GM11168 (cell line): ENCODE data around the gene CCDC33.

Source experiments
- in situ Hi-C: fragments of 300-500 bp; cut with MboI; formaldehyde crosslinking; loops from one replicate; pipeline ENCODE4 v1.12.0; 2022; ENCODE audit warnings: low sequenced_read_pairs; ENCODE audit not compliant: unreplicated experiment

CCDC33 gene

GRCh38 chr15:74305687-74306086 lies 69.6 kb downstream of the CCDC33 start:
- in situ Hi-C loops: loop anchor here (5.0 kb wide), 1 partner anchor 168 kb away; no protein-coding TSS in a partner anchor

- in situ Hi-C loops: loop anchor here (5.0 kb wide), 1 partner anchor 169 kb away; no protein-coding TSS in a partner anchor
Observed at GRCh38 chr15:74306781-74307217, 70.7 kb downstream of the CCDC33 start.

- in situ Hi-C loops: loop anchor here (5.0 kb wide), 1 partner anchor 171 kb away; no protein-coding TSS in a partner anchor
Observed at GRCh38 chr15:74307827-74308811, 72.0 kb downstream of the CCDC33 start.

GRCh38 chr15:74311734-74312444 lies 75.8 kb downstream of the CCDC33 start:
- in situ Hi-C loops: no loop called here

GRCh38 chr15:74312445-74313007 lies 76.4 kb downstream of the CCDC33 start:
- in situ Hi-C loops: no loop called here

GRCh38 chr15:74313889-74314288 lies 77.8 kb downstream of the CCDC33 start:
- in situ Hi-C loops: no loop called here

- in situ Hi-C loops: no loop called here
Observed at GRCh38 chr15:74314795-74315438, 78.8 kb downstream of the CCDC33 start.

GRCh38 chr15:74315626-74316025 lies 79.5 kb downstream of the CCDC33 start:
- in situ Hi-C loops: no loop called here

- in situ Hi-C loops: no loop called here
Observed at GRCh38 chr15:74316141-74316540, 80.0 kb downstream of the CCDC33 start.

GRCh38 chr15:74317820-74318375 lies 81.8 kb downstream of the CCDC33 start:
- in situ Hi-C loops: no loop called here

GRCh38 chr15:74318376-74319137 lies 82.4 kb downstream of the CCDC33 start:
- in situ Hi-C loops: no loop called here

GRCh38 chr15:74319138-74319460 lies 83.0 kb downstream of the CCDC33 start:
- in situ Hi-C loops: no loop called here

- in situ Hi-C loops: no loop called here
Observed at GRCh38 chr15:74319596-74320351, 83.6 kb downstream of the CCDC33 start.

GRCh38 chr15:74320352-74321247 lies 84.5 kb downstream of the CCDC33 start:
- in situ Hi-C loops: no loop called here

- in situ Hi-C loops: no loop called here
Observed at GRCh38 chr15:74322558-74323180, 86.5 kb downstream of the CCDC33 start.

GRCh38 chr15:74324714-74325113 lies 88.6 kb downstream of the CCDC33 start:
- in situ Hi-C loops: loop anchor here (25.0 kb wide), 2 partner anchors 963 to 1687 kb away; partner anchors contain the start of gene GOLGA6D

- in situ Hi-C loops: loop anchor here (25.0 kb wide), 2 partner anchors 961 to 1689 kb away; partner anchors contain the start of gene GOLGA6D
Observed at GRCh38 chr15:74326746-74327145, 90.6 kb downstream of the CCDC33 start.
